Cerebellar nuclear complex (tissue), 1 donor: ENCODE measurements around the gene GSN.

Experiments used
- DNase-seq, 2 experiments: peaks; one replicate each; lab custom pipeline; 2025; lab: John Stamatoyannopoulos, UW

Gene GSN

DNA sequence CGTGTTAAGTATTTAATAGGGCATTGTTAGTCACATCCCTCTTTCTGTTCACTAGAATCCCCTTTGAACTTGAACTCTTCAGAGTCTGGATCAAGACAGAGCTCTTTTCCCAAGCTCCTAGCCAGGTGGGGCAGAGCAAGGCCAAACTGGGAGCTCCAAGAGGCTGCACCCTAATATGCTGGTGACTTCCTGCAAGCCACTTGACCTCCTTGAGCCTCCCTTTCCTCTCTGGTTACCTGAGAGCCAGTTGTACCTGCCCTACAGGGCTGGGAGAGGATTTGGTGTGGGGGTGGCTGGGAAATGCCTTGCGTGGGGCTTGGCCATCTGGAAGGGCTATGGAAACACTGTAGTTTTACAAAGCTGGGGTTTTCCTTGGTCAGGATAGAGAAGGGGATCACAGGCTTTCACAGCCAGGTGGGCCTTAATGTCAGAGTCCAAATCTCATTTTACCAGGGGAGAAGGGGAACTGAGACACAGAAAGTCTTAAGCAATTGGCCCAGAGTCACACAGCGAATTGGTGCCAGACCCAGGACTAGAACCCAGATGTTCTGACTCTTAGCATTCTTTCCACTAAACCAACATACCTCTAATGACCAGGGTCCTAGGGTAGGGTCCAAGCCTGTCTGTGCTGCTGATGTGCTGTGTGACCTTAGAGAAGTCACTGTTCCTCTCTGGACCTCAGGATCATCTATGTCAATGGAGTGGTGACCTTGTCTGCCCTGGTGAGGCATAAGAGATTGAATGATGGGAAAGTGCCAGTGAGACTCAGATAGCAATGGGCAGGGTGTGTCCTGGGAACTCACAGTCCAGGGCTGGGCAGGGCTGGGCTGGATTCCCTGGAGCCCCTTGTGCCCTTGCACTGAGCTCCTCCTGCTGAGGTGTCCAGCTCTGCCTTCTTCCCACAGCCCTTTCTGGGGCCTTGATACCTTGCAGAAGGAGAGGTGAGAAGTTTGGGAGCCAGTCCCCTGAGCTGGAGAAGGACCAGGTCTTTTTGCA, 35.8 kb downstream of the GSN start:
- DNase-seq: no peak

DNA sequence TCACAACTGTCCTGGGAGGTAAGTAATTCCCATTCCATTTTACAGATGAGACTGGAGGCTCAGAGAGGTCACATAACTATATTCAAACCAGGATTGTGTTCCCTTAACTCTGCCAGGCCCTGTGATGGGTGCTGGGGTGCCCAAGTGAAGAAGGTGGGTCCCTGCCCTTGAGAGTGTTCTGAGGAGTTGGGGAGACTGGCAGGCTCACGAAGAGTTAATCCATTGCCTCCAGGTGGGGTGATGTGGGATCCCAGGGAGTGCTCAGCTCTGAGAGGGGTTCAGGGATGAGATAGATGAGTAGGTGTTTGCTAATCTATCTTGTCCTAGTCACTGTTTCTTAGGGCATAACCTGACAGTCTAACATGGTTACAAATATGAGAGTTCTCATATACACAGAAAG, 36.7 kb downstream of the GSN start:
- no peak for DNase-seq

DNA sequence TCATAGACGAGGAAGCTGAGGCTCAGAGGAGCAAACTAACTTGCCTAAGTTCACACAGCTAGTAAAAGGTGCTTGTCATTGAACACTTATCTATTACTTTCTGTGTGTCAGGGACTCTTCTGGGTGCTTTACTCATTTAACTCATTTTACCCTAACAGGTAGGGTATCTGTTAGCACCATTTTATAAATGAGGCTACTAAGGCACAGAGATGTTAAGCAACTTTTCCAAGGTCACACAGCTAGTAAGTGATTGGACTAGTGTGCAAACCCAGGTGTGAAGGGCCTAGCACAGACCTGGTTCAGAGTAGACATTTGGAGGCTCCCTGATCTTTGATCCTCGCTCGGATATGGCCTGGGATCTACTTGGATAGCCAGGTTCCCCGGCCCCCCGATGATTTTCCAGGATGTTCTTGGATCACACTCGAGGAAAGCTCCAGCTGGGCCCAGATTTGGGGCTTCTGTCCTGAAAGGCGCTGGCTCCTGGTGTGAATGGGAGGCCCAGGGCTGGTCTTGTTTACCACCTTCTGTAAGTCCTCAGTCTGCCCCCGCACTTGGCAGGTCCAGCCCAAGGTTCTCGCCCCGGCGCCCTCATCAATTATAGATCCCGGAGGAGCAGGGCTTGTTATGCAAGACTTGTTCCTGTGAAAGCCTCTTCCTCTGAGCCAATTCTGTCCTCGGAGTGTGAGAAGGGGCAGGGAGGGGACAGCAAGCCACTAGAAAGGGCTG, 37.5 kb downstream of the GSN start:
- no peak for DNase-seq

DNA sequence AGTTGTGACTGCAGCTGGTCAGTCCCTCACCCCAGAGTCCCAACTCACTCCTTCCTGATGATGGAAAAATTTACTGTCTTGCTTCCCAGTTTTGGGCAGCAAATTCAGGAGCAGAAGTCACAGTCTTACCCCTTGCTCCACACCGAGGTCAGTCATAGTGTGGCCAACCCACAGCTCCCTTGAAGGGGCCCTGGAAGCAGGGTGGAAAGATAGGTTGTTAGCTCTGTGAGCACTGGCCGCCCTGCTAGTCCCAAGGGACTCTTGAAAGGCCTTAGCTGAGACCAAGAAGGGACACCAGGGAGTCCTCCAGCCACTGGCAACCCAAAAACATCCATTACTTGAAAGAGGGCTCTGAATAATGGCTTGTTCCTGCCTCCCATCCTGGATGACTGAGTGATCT, 40.0 kb downstream of the GSN start:
- DNase-seq: no peak

GRCh38 chr9:121308765-121309164, 40.8 kb downstream of the GSN start:
- no peak for DNase-seq

- DNase-seq: no peak
These were observed 41.2 kb downstream of the GSN start for GRCh38 chr9:121309171-121309570.

- DNase-seq: no peak
These were observed 42.0 kb downstream of the GSN start for GRCh38 chr9:121309833-121310425.

DNA sequence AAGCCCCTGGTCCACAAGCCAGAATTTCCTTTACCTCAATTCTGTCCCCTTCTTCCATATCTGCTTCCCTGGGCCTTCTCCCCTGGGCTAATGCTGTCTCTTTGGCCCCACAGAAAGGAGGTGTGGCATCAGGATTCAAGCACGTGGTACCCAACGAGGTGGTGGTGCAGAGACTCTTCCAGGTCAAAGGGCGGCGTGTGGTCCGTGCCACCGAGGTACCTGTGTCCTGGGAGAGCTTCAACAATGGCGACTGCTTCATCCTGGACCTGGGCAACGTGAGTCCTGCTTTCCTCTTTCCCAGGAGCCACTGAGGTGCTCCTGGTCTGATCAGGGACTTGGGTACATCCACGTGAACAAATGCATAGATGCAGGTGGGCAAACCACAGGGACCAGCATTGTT, 42.6 kb downstream of the GSN start:
- DNase-seq: no peak

DNA sequence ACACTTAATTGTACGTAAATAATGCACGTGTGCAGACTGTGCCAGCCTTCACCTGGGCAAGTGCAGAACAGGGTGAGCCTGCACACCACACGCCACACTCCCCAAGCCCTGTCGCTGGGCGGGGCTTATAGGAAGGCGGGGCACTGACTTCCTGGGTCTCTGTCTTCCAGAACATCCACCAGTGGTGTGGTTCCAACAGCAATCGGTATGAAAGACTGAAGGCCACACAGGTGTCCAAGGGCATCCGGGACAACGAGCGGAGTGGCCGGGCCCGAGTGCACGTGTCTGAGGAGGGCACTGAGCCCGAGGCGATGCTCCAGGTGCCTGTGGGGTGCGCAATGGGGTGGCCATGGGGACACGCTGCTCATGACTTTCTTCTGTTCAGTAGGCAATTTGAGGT, 44.2 kb downstream of the GSN start:
- DNase-seq: no peak

DNA sequence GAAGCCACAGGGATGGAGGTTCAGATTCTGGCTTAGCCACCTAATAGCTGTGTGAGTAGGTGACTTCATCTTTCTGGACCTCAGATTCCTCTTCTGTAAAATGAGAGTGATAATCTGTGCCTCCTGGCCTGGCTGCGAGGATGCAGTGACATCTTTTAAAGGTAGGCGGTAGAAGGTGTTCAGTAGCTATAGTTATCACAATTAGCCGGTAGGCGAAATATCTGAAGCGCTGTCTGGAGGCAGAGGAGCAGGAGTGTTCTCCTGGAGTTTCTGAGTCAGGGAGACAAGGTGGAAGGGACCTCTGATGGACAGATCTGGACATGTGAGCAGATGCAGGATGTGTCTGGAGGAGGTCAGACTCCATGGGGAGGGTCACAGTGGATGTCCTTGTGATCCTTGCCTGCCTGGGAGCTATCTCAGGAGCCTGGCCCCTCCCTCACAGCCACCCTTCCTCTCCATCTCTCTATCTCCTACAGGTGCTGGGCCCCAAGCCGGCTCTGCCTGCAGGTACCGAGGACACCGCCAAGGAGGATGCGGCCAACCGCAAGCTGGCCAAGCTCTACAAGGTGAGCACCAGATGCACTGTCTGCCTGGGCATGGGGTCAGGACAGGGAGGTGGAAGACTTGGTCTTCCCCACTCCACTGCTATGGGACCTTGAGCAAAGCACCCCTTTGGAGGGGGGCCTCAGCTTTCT, 45.6 kb downstream of the GSN start:
- no peak for DNase-seq

DNA sequence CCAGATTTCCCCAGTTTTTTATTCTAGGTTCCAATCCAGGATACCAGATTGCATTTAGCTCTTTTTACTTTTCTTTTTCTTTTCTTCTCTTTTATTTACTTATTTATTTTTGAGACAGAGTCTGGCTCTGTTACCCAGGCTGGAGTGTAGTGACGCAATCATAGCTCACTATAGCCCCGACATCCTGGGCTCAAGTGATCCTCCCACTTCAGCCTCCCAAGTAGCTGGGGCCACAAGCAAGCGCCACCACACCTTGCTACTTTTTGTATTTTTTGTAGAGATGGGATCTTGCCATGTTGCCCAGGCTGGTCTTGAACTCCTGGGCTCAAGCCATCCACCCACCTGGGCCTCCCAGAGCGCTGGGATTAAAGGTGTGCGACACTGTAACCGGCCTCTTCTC, 48.4 kb downstream of the GSN start:
- no peak for DNase-seq

GRCh38 chr9:121316852-121317373, 49.0 kb downstream of the GSN start:
- DNase-seq: no peak

DNA sequence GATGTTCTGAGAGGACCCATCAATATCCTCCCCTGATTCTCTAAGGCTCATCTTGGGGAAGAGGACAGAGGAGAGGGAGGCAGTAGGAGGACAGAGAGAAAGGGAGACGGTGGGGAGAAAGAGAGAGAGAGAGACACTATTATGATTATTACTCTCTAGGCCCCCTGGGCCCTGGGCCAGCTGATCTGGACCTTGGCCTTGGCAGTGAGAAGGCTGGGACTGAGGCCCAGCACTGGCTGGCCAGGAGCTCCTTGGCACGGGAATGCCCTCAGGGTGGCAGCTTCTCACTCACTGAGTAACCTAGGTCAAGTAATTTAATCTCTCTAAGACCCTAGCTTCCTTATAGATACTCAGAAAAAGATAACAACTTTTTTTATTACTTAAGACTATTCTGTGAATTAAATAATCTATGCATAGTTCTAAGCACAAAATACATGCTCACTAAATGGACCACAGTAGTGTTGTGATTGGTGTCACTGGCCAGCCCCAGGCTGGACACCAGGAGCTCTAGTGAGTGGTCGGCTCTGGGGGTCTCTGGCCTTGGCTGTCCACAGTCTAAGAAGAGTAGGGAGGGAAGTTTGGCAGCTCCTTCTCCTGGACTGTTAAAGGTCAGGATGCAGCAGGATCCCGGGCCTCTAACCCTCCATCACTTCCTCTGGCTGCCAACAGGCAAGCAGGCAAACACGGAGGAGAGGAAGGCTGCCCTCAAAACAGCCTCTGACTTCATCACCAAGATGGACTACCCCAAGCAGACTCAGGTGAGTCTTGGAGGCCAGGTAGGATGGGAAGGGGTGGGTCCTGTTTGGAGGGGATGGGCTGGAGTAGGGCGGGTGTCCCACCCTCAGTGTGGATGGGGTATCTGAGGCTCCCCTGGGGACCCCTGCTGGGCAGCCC, 50.0 kb downstream of the GSN start:
- DNase-seq: no peak

GRCh38 chr9:121318631-121319382, 50.8 kb downstream of the GSN start:
- DNase-seq: no peak

DNA sequence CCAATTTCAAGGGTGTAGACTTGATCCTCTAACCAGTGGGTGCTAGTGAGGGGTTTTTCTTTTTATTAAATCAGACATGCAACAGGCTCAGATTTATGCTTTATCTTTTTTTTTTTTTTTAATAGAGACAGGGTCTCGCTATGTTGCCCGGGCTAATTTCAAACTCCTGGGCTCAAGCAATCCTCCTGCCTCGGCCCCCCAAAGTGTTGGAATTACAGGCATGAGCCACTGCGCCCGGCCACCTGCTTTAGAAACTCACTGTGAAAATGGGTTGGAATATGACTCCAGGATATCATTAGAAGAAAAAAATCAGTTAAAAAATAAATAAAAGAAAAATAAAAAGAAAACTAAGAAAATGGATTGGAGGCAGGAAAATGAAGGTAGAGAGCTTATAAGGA, 51.4 kb downstream of the GSN start:
- no peak for DNase-seq

DNA sequence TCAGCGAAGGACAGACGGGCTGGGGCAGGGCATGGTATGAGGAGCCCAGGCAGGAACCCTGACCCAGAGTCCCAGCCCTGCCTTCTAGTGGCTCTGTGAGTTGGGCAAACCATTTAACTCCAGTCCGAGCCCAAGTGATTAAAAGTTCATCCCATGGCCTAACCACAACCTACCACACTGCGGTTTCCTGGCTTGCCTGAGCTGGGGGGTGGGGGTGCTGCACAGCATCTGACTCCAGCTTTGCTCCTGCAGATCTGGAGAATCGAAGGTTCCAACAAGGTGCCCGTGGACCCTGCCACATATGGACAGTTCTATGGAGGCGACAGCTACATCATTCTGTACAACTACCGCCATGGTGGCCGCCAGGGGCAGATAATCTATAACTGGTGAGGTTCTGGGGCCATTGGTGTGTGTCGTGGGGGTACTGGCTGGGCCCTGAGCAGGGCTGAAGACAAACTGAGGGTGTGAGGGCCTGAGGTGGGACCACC, 53.1 kb downstream of the GSN start:
- DNase-seq: no peak

DNA sequence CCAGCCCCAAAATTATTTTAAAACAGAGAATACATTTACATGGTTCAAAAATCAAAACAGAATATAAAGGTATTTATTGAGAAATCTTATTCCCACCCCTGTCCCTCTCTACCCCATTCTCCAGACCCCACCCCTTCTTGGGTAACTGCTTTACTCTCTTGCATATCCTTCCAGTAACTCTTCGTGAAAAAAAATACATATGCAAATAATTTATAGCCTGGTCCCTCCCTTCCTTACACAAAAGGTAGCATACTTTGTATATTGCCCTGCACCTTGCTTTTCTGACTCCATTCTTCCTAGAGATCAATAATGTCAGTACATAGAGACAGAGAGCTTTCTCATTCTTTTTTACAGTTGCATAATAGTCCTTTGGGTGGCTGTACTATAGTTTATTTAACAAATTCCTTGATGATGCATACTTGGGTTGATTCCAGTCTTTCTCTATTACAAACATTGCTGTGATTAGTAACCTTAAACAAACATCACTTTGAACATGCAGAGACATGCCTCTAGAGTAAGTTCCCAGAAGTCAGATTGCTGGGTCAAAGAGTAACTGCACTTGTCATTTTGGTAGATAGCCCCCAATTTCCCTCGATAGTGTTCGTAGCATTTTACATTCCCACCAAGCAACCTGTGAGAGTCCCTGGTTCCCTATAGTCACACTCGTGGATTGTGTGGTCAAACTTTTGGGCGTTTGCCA, 54.2 kb downstream of the GSN start:
- DNase-seq: no peak

GRCh38 chr9:121322737-121323448, 54.9 kb downstream of the GSN start:
- no peak for DNase-seq
